Measurements from ENCODE around the gene NAPEPLD. TPM values are rescaled to one million over a fixed set of nuclear protein-coding genes. Genes with fewer than 3 reads are reported as not detected.

Gene NAPEPLD
- polyA plus RNA-seq, 1 donor (not counting 4 experiments of a cell fraction or from before 2014, with no cell fraction given) = 3.8 TPM

DNA sequence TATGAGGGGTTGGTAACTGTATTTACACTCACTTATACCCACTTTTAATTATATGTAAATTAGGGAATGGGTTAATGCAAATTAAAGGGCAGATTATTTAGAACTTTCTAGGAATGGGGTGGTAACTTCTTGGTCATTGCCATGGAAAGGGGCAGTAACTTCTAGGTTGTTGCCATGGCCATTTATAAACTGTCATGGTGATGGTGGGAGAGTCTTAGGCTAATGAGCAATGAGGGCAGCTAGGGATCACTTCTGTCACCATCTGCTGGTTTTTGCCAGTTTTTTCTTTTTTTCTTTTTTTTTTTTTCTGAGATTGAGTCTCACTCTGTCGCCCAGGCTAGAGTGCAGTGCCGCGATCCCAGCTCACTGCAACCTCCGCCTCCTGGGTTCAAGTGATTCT, 33.1 kb downstream of the NAPEPLD start:
- Histone ChIP-seq H3K27ac (ENCODE audit: control insufficient read depth, insufficient read depth, low read length) (no peak overlapping the region), H3K4me1 (ENCODE audit: control insufficient read depth, extremely low read depth, insufficient read depth, low read length) (peaks cover 5% of the 10 kb centered on the region), H3K9me3 (ENCODE audit: control insufficient read depth, low read depth, low read length) (no peaks in the 10 kb centered on the region), H3K27me3 (ENCODE audit: control insufficient read depth, extremely low read depth, insufficient read depth, low read length) (no peaks in the 10 kb centered on the region), H3K9ac (ENCODE audit: control insufficient read depth, extremely low read depth, insufficient read depth, low read length) (no peak overlapping the region), H4K20me1 (ENCODE audit: control insufficient read depth, extremely low read depth, insufficient read depth, low read length) (no peaks in the 10 kb centered on the region), H3K36me3 (ENCODE audit: control insufficient read depth in 2 of 2, extremely low read depth in 1 of 2, insufficient read depth in 2 of 2, low read length in 2 of 2) (no peaks in the 10 kb centered on the region), H2AFZ (ENCODE audit: control insufficient read depth, low read length) (no peak overlapping the region), H3K4me2 (ENCODE audit: control insufficient read depth, extremely low read depth, insufficient read depth, low read depth, low read length) (no peak overlapping the region), H3K9me1 (ENCODE audit: control insufficient read depth, extremely low read depth, insufficient read depth, low read length) (no peaks in the 10 kb centered on the region), H3K4me3 (ENCODE audit: control insufficient read depth in 2 of 3, extremely low read depth in 1 of 3, insufficient read depth in 2 of 3, low read depth in 1 of 3, low read length in 3 of 3) (no peak overlapping the region), H3K79me2 (ENCODE audit: control insufficient read depth, insufficient read depth, low read length) (no peaks in the 10 kb centered on the region)
- TF ChIP-seq EZH2 (IDR thresholded peaks at IDR 0.05; ENCODE audit: low read length) = no peak
- no peak for TF ChIP-seq CTCF (optimal IDR thresholded peaks at IDR 0.05 in 1 of 3, IDR thresholded peaks at IDR 0.05 in 1 of 3, conservative IDR thresholded peaks at IDR 0.05 in 1 of 3; ENCODE audit: extremely low read depth in 1 of 3, insufficient read depth in 2 of 3, low read length in 3 of 3)
- dilution Hi-C loops (cut with MboI; ENCODE audit: extremely low pct_ligation_motif_present, low sequenced_read_pairs) = no loop called here
- FAIRE-seq (no peak), DNase-seq (ENCODE audit: low read depth, low spot score) (no peak)

DNA sequence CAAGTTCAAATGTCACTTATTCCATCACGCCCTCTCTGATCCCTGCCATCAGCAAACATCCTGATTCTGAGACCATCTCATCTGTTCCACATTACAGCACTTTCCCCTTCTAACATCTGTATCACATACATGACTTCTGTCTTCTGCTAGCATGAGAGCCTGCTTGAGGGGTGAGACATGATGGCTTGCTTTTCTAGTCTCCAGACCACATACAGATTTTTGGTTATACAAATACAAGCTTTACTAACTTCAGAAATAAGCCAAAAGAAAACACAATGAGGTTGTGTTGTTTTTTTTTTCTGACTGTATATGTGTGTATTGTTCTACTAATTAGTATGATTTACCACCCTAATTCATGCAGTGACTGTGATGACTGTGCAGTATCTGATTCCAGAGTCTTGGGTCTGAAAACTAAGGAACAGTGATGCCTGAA, 34.3 kb downstream of the NAPEPLD start:
- no peak overlapping the region for H3K4me3 ChIP-seq (ENCODE audit: control insufficient read depth in 2 of 3, extremely low read depth in 1 of 3, insufficient read depth in 2 of 3, low read depth in 1 of 3, low read length in 3 of 3)
- H2AFZ ChIP-seq (ENCODE audit: control insufficient read depth, low read length) = no peak overlapping the region
- TF ChIP-seq CTCF (optimal IDR thresholded peaks at IDR 0.05 in 1 of 3, IDR thresholded peaks at IDR 0.05 in 1 of 3, conservative IDR thresholded peaks at IDR 0.05 in 1 of 3; ENCODE audit: extremely low read depth in 1 of 3, insufficient read depth in 2 of 3, low read length in 3 of 3) = no peak
- no peak for TF ChIP-seq EZH2 (IDR thresholded peaks at IDR 0.05; ENCODE audit: low read length)
- no peaks in the 10 kb centered on the region for H3K27me3 ChIP-seq (ENCODE audit: control insufficient read depth, extremely low read depth, insufficient read depth, low read length)
- no peaks in the 10 kb centered on the region for H3K36me3 ChIP-seq (ENCODE audit: control insufficient read depth in 2 of 2, extremely low read depth in 1 of 2, insufficient read depth in 2 of 2, low read length in 2 of 2)
- H3K79me2 ChIP-seq (ENCODE audit: control insufficient read depth, insufficient read depth, low read length) = no peaks in the 10 kb centered on the region
- H3K4me1 ChIP-seq (ENCODE audit: control insufficient read depth, extremely low read depth, insufficient read depth, low read length) = peaks cover 5% of the 10 kb centered on the region
- dilution Hi-C loops (cut with MboI; ENCODE audit: extremely low pct_ligation_motif_present, low sequenced_read_pairs) = no loop called here
- no peak overlapping the region for H3K4me2 ChIP-seq (ENCODE audit: control insufficient read depth, extremely low read depth, insufficient read depth, low read depth, low read length)
- no peak overlapping the region for H3K9ac ChIP-seq (ENCODE audit: control insufficient read depth, extremely low read depth, insufficient read depth, low read length)
- FAIRE-seq = no peak
- H3K9me1 ChIP-seq (ENCODE audit: control insufficient read depth, extremely low read depth, insufficient read depth, low read length) = no peaks in the 10 kb centered on the region
- no peaks in the 10 kb centered on the region for H4K20me1 ChIP-seq (ENCODE audit: control insufficient read depth, extremely low read depth, insufficient read depth, low read length)
- no peak for DNase-seq (ENCODE audit: low read depth, low spot score)
- H3K9me3 ChIP-seq (ENCODE audit: control insufficient read depth, low read depth, low read length) = no peaks in the 10 kb centered on the region
- H3K27ac ChIP-seq (ENCODE audit: control insufficient read depth, insufficient read depth, low read length) = no peak overlapping the region
